MV-4-11 (cell line): ENCODE measurements around the gene KRT20.
"Not testable (repeated sequence)": the region's sequence is repeated elsewhere in the genome, so short reads cannot be mapped to it uniquely, and the experiment has no call there.

Experiments
- DNase-seq: peaks from one replicate; lab custom pipeline; 2025; lab: John Stamatoyannopoulos, UW

KRT20 gene

DNA sequence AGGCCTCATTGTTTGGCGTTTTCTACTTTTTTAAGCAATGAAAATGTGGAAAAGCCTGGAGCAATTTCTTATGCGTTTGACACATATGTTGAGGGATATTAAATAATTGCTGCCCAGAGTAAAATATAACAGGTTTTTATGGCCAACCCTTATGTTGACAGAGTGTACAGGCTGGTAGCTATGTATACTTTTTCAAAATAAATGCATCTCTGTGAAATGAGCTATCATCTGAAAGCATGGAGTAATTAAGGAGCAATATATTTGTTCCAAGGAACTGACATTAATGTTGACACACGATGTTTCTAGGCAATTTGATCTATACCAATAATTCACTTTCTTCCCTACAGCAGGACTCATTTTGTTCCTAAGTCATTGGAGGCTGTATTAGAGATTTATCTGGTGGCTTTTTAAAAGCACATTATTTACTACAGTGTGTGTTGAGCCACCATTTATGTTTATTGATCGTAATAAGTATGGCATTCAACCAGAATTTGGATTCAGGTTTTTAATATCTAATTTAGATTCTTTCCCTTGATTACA, 11.9 kb upstream of the KRT20 start:
- no peak for DNase-seq

DNA sequence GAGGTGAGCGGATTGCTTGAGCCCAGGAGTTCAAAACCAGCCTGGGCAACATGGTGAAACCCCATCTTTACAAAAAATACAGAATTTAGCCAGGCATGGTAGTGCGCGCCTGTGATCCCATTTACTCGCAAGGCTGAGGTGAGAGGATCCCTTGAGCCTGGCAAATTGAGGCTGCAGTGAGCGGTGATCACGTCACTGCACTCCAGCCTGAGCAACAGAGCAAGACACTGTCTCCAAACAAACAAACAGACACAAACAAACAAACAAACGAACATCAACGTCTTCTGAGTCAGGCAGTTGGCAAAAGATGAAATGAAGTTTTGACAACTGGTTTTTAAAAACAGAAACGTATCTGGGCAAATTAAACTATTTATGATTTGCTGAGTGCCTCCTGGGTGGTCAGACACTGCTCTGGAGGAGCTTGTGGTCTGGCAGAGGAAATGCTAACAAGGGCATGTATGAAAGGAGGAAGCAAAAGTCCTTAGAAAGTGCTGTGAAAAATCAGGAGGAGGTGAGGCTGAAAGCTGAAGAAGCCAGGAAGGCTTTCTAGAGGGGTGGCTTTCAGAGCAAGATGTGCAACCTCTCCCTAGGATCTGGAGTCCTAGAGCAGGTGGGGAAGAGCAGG, 10.2 kb upstream of the KRT20 start:
- peak; percentile 64 for DNase-seq

DNA sequence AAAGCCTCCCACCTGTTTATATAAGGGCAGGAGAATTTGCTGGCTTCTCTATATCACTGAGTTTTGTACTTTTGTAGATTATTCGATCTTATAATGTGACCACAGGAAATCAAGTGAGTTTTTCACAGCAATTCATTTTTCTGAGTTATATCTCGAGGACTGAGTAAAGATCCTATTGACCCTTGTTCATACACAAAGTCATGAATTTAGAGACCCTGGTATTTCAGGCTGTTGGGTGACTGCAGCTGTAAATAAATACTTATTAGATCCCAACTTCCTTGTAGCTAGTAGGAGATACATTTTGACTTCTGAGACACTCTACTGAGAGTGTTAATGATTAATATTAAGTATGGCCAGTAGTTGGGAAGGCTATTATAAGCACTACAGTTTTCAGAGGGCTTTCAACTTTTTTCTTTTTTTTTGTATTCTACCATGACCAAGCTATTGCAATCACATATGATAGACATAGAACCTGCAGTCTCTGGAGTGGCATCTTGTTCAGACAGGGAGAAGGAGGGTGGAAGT, 3.2 kb upstream of the KRT20 start:
- no peak for DNase-seq

DNA sequence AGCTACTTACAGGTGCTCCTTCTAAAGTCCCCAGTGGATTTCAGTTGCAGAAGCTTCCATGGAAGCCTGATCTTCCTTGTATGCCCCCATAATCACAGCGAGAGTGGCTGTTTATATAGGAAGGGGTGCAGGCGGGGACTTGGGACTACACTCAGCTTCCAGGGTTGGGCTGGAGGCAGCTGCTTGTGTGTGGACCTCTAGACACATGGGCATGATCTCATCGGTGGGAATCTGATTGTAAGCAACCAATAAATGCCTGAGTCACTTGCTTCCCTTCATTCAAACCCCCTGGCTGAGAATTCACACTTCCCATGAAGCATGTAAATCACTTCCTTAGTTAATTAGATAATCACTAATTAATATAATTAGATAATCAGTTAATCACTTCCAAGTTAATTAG, 1.0 kb upstream of the KRT20 start:
- DNase-seq, result no peak

DNA sequence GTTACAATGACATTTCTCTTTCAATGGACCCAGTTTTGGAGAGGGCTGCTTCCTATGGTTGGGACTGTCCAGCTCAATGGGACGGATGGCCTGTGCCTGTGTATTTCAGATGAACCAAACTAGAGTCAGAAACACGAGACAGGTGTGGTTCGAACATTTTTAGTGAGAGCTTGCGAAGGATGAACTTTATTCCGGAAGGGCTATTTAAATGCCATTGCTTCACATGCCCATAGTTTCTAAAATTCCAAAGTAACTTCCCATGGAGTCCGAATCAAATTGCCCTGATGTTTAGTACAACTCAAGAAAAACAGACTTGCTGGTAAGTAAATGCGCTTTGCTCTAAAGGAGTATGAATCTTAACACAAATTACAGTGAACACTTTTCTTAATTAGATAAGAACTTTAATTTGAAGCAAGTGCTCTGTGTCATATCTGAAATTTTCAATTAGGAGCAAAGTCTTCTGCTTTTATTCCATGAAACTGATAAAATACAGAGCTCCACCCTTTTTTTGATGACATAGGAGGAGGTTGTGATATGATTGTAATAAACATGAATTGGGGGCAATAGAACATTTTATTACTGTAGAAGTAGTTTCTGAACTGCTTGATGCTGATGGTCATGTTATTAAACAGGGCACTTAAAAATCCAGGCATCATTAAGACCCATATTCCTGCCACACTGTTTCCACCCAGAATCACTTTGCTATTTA, 1.3 kb downstream of the KRT20 start:
- DNase-seq, result no peak

DNA sequence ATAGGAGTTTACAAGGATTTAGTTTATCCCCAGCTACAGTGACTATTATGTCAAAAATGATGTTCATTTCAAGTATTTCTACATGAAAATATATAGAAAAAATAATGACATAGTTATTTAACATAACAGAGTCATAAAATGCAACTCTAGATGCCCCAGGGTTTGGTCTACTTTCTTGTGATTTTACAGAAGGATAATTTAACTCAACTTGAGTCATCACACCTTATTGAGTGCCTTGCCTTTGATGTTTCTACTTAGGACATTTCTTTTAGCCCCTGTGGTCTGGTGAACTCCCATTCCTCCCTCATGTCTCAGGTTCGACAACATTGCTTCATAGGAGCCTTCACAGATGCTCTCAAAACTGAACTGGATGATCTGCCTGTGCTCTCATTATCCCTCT, 2.0 kb downstream of the KRT20 start:
- no peak for DNase-seq

DNA sequence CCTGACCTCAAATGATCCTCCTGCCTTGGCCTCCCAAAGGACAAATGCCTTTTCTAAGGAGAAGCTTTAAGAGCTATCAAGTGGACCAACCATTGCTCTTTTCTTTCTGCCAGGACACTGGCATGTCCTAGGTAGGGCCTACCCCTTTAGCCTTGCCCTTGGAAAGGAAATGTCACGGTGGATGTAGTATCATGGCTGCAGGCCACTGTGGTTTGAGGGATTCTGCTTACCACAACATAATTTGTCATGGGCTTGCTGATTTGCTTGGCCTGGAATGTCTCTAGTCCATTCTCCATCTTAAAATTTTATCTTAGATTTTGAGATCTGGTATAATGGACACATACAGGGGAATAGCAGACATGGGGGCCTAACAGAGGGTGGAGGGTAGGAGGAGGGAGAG, 6.0 kb downstream of the KRT20 start:
- DNase-seq, result no peak

DNA sequence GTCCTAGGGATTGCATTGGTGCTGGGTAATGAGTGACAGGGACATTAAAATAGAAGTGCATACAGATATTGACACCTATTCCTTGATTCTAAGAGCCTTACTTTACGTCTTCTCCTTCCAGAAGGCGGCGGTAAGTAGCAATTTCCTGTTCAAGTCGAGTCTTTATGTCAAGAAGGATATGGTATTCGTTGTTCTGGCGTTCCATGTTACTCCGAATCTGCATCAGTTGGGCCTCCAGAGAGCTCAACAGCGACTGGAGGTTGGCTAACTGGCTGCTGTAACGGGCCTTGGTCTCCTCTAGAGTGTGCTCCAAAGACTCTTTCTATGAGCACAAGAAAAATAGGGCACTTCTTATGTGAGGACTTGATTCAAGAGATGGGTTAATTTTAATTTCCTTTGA, 7.0 kb downstream of the KRT20 start:
- no peak for DNase-seq

DNA sequence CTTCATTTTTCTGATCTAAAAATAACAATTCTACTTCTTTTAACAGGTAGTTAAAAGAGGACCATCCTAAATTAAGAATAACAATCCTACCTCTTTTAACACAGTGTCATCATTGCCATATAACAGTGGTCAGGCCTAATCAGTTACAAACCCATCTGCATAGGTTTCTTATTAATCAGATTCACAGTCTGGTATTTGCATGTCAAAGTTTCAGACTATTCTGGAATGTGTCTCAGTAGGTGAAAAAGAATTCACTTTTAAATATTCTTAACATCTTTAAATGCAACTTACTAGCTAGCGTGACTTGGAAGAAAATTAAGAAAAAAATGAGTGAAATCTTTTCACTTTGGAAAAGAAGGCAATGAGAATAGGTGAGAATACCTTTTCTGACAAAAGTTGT, 11.2 kb downstream of the KRT20 start:
- DNase-seq, result no peak

DNA sequence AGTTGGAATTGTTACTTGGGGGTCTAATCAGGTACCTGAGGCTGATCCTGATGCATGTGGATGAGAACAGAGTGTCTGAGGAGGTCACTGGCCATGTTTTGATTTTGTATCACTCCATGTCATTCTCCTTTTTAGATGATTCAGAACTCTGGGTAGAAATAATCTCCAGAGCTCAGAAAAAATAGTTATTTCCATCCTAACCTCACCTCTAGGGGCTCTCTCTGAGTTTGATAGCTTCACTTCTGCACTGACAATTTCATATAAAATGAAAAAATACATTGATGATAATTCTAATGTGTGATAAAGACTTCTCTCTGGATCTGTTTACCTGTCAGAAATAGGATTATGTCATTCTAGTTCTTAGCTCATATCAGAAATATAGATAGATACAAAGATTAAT, 11.8 kb downstream of the KRT20 start:
- no peak for DNase-seq

DNA sequence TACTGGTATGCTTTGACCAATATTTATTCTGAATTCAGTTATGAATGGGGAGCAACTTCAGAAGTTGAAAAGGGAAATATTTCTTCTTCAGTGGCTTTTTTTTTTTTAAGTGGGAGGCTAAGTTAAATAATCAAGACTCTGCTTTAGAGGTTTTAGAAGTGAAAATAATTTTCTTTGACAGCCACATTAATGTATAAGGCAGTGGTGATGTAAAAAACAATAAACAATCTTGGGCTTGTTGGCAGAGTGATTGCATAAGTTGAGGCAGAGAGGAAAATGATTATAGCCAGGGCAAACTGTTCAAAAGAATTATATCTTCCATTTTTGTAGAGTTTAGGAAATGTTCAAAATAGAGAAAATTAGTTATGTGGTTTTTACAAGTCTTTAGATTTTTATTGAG, 12.6 kb downstream of the KRT20 start:
- DNase-seq, result no peak

DNA sequence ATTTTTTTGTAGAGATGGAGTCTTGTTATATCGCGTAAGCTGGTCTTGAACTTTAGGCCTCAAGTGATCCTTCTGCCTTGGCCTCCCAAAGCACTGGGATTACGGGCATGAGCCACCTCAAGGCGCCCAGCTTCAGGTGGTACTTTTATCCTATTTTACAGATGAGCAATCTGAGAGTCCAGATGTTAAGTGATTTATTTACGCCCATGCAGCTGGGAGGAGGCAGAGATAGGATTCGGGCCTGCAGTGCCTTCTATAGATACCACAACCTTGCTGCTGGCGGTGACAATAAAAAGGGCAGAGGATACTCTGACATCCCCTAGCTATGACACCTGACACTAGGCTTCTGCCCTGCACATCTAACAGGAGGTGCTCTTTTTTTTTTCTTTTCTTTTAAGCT, 13.7 kb downstream of the KRT20 start:
- no peak for DNase-seq

DNA sequence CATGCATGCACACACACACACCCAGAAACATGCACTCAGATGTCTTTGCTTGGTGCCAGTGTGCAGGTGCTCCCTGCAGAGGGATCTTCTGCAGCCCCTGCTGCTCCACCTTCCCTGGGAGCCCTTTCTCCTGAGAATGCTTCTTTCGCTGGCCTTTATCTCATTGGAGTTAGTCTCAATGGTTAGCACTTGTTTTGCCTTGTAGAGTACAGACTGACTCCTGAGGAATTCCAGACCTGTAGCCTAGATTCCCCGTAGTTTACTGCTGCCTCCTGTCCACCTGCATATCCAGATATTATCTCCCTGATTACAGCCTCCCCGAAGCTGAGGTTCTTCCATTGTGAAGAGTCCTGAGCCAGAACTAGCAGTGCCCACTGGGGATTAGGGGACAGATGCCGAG, 14.9 kb downstream of the KRT20 start:
- DNase-seq, result no peak

DNA sequence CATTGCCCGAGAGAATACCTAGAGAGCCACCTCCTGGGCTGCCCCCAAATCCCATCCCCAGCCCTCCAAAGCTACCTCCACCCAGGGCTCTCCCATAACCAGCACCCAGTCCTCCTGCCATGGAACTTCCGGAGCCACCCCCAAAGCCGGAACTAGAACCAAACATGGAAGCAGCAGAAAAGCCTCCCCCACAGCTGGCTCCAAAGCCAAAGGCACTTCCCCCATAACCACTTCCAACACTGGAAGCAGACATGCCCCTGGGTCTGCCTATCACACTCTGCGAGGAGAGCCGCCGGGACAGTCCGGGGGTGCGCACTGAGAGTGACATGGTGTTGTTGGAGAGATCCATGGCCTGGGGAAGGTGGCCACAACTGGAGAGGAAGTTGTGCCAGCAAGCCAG, 18.2 kb downstream of the KRT20 start, which contains the start of gene KRT12:
KRT12 (minus strand) TSS at position 386 of the 400 bp plus-strand sequence; CDS start at position 349, 37 bp downstream.
- no peak for DNase-seq

DNA sequence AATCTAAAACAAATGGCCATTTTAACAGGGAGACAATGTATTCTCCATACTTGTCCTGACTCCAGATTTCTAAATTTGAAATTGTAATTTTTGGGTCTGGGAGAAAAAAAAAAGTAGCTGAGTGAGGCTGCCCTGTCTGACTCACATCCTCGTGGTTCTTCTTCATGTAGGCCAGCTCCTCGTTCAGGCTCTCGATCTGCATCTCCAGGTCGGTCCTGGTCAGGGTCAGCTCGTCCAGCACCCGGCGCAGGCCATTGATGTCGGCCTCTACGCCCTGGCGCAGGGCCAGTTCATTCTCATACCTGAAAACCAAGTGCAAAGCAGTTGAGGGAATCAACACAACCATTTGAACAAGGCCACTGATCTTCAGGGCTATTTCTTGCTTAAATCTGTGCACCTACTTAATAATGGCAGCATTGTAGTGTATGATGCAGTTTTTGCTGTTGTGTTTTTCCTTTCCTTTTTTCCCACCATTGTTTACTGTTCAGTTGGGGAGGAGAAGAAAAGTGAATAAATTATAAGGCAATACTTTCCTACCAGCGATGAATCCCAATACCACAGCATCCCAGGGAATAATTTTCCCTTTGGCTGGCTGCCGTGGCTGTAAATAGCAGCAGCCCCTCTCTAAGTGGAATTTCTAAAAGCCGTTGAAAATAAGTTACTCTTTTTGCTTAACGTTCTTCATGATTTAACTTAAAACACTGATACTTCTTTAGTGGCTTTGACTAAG, 20.2 kb downstream of the KRT20 start:
- no peak for DNase-seq

DNA sequence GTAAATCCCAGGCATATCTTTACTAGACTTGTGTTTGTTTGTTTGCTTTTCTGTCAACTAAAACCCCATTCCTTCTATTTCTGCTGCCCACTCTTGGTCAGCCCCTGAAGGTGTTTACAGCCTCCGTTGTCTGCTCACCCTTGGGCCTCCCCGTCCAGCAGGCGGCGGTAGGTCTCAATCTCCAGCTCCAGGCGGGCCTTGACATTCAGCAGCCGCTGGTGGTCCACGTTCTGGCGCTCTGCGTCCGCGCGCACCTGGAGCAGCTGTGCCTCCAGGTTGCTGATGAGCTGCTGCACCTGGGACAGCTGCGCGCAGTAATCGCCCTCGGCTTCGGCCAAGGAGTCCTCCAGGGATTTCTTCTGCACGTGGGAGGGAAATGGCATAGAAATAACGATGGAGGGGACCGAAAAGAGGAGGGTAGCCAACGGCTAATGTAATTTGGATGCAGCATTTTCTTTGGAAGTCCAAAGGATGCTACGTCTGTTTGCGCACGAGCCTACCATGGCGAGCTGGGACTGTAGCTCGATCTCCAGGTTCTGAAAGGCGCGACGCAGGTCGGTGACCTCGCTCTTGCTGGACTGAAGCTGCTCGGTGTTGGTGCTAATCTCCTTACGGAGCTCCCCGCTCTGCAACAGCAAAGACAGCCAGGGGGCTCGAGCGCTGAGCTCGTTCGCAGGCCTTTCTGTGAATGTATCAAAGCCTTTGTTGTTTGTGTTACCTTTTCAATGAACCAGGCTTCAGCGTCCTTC, 21.9 kb downstream of the KRT20 start:
- no peak for DNase-seq

DNA sequence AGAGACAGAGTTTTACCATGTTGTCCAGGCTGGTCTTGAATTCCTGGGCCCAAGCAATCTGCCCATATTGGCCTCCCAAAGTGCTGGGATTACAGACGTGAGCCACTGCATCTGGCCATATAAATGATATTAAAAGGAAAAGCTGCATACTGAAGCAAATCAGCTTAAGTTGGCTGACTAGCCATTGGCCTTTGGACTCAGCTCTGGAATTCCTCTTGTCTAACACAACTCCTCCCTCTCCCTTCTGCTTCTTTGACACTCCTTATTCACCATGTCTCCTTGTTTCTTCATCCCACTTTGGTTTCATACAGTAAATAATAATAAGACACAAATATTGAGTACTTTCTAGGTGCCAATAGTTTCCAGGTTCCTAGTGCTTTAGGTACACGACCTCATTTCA, 25.5 kb downstream of the KRT20 start:
- no peak for DNase-seq

DNA sequence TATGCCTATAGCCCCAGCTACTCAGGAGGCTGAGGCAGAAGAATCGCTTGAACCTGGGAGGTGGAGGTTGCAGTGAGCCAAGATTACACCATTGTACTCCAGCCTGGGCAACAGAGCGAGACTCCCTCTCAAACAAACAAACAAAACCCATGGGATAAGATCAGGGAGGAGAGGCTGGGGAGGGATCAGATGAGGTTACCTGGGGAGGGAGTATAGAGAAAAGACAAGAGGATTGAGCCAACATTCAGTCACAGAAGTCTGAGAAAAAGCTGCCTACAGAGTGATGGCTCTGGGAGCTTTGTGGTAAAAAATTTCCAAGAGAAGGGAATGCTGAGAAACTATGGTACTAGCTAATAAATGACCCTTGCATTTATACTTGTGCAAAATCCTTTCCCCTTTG, 26.4 kb downstream of the KRT20 start:
- DNase-seq, result not testable (repeated sequence)

DNA sequence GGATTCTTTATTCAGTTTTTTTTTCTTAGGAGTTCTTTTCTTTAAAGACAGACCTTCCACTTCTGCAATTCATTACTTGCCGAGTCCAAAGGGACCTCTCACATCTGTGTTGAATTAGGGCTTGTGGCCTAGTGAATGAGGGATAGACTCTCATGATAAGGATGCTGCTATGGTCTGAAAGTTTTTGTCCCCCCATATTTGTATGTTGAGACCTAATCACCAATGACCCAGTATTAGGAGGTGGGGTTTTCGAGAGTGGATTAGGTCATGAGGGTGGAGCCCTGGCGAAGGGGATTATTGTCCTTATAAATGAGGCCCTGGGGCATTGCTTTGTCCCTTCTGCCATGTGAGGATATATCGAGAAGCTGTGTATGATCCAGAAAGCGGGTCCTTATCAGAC, 27.5 kb downstream of the KRT20 start:
- DNase-seq, result no peak

DNA sequence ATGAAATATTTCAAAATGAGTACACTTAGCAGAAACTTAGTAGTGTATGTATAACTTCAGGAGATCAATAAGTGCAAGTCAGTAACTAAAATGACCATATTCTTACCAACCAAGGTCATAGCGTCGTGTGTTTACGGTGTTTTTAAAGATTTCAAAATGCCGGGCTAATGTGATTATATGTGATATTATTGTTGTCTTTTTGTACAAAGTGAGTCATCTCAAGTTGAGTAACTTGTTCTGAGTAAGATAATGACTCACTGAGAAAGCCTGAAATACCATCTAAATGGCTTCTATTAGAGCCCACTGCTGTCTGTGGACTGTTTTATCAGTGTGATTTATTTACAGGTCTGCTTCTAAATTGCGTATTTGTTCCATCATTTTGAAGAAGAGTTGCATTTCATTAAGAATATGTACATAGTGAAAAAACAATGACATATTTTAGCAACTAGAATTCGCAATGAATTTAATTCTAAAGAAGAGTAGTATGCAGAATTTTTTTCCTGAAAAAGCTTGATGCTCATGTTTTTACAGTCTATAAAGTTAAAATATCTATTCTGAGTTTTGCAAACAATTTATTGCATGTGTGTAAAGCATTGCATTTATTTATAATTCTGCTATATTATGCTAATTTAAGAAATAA, 30.7 kb downstream of the KRT20 start:
- peak; percentile 60 for DNase-seq

DNA sequence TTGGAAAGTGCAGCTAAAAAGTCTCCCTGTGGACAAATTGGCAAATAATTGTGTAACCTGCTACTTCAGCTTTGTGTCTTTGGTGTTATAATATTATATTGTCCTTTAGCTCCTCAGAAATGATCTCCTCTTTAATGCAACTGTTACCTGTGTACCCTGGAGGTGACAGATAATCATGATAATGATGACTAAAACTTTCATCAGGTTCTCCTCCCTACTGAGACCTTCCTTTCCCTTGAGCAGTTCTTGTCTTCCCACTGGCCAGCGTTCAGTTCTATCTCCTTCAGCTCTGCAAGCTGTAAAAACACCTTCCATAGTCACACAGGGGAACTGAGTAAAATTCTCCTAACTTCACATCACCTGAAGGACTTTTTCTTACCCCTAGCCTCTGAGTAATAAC, 32.7 kb downstream of the KRT20 start:
- no peak for DNase-seq
